WTC11 (cell line): ENCODE results near the gene PBRM1.

Experiments
- CREM ChIP-seq: sonication (generic); formaldehyde crosslinking; IDR thresholded peaks from 2 replicates; pipeline ENCODE4 v1.8.1; 2022; ENCODE audit warnings: mild to moderate bottlenecking, missing genetic modification reagents, moderate library complexity
- ELF4 ChIP-seq: sonication (generic); formaldehyde crosslinking; IDR thresholded peaks from 2 replicates; pipeline ENCODE4 v1.8.1; 2022; ENCODE audit warnings: low read depth, mild to moderate bottlenecking, moderate library complexity, missing genetic modification reagents
- FOXK1 ChIP-seq: sonication (generic); formaldehyde crosslinking; IDR thresholded peaks from 2 replicates; pipeline ENCODE4 v1.8.0; 2022; ENCODE audit warnings: mild to moderate bottlenecking, moderate library complexity, missing genetic modification reagents
- FOXP4 ChIP-seq: sonication (generic); formaldehyde crosslinking; IDR thresholded peaks from 2 replicates; pipeline ENCODE4 v1.8.0; 2022; ENCODE audit warnings: mild to moderate bottlenecking, missing genetic modification reagents
- GABPB1 ChIP-seq: sonication (generic); formaldehyde crosslinking; IDR thresholded peaks from 2 replicates; pipeline ENCODE4 v1.8.1; 2023; ENCODE audit warnings: mild to moderate bottlenecking, missing genetic modification reagents
- JUN ChIP-seq: sonication (generic); formaldehyde crosslinking; IDR thresholded peaks from 2 replicates; pipeline ENCODE4 v1.8.0; 2023; ENCODE audit warnings: mild to moderate bottlenecking, missing genetic modification reagents
- TF ChIP-seq, protein P1 (sequence below): fragments of 200-600 bp; IDR thresholded peaks from 2 replicates; pipeline ENCODE4 v1.8.0; 2022; ENCODE audit warnings: antibody characterized with exemption
- TF ChIP-seq, protein P2 (sequence below): sonication (generic); formaldehyde crosslinking; IDR thresholded peaks from 2 replicates; pipeline ENCODE4 v1.8.1; 2022; ENCODE audit warnings: low read depth, missing genetic modification reagents, borderline replicate concordance

DNA sequence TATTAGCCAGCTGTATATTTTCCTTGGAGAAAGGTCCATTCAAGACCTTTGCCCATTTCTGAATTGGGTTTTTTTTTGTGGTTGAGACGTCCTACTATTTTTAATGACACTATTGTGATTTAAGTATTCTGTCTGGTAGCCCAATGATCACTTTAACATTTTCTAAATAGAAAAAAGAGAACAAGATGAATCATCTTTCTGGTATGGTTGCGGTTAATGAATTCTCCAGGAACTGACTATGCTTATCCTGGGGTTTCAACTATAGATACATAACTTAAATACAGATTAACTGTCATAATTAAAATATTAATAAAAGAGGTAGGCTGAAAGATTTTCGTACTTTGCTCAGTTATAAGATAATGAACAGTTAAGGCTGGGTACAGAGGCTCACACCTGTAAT is 51.9 kb downstream of the PBRM1 start:
- TF ChIP-seq, protein P1, sequence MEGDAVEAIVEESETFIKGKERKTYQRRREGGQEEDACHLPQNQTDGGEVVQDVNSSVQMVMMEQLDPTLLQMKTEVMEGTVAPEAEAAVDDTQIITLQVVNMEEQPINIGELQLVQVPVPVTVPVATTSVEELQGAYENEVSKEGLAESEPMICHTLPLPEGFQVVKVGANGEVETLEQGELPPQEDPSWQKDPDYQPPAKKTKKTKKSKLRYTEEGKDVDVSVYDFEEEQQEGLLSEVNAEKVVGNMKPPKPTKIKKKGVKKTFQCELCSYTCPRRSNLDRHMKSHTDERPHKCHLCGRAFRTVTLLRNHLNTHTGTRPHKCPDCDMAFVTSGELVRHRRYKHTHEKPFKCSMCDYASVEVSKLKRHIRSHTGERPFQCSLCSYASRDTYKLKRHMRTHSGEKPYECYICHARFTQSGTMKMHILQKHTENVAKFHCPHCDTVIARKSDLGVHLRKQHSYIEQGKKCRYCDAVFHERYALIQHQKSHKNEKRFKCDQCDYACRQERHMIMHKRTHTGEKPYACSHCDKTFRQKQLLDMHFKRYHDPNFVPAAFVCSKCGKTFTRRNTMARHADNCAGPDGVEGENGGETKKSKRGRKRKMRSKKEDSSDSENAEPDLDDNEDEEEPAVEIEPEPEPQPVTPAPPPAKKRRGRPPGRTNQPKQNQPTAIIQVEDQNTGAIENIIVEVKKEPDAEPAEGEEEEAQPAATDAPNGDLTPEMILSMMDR = no peak
- TF ChIP-seq FOXK1 (CRISPR knock-in tag) (no peak), GABPB1 (CRISPR knock-in tag) (no peak), CREM (CRISPR knock-in tag) (no peak), JUN (no peak), FOXP4 (CRISPR knock-in tag) (no peak), ELF4 (CRISPR knock-in tag) (no peak)
- TF ChIP-seq, protein P2, sequence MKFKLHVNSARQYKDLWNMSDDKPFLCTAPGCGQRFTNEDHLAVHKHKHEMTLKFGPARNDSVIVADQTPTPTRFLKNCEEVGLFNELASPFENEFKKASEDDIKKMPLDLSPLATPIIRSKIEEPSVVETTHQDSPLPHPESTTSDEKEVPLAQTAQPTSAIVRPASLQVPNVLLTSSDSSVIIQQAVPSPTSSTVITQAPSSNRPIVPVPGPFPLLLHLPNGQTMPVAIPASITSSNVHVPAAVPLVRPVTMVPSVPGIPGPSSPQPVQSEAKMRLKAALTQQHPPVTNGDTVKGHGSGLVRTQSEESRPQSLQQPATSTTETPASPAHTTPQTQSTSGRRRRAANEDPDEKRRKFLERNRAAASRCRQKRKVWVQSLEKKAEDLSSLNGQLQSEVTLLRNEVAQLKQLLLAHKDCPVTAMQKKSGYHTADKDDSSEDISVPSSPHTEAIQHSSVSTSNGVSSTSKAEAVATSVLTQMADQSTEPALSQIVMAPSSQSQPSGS (CRISPR knock-in tag) = no peak
